K562 (cell line): ENCODE data around the gene PRSS12. TPM values are rescaled to one million over a fixed set of nuclear protein-coding genes. Genes with fewer than 3 reads are reported as not detected.

Source experiments
- ATAC-seq: fragments of 200-7000 bp; cut with Tn5 transposase; 3 replicates; pipeline ENCODE4 v1.9.1; 2020; ENCODE audit warnings: moderate library complexity
- BruUV-seq: library from RNA; stranded (reverse); fragments of 400-500 nt; replicated peaks from 2 replicates; lab custom pipeline; 2021; lab: Mats Ljungman, UMichigan
- CTCF ChIA-PET: fragments of 300-600 bp; formaldehyde crosslinking; extraction: SDS; loops from one replicate; lab custom pipeline; 2021; ENCODE audit warnings: low intra/inter-chr PET ratio; lab: Yijun Ruan, JAX
- POLR2A ChIA-PET: fragments of 300-600, 350-650 bp; sonication (Branson Sonifier 250); formaldehyde crosslinking; extraction: SDS; loops from one replicate; lab custom pipeline; 2021; ENCODE audit warnings: antibody characterized with exemption, inconsistent platforms; lab: Yijun Ruan, JAX
- DNase-seq, 4 experiments: peaks; one replicate each; pipeline versions ENCODE4 v3.0.0 to v3.0.0-alpha.2; 2011 to 2018; ENCODE audit warnings: low spot score in 3 of 4, mixed read lengths in 3 of 4; ENCODE audit errors: extremely low read depth in 1 of 4
- FAIRE-seq: peaks from 2 replicates; lab custom pipeline; 2011; peaks lifted over from hg19 to GRCh38; lab: Jason Lieb, UNC
- H2AFZ ChIP-seq: 2 replicates; pipeline ENCODE4 v1.6.0; 2011; ENCODE audit warnings: low read depth, low read length, control low read depth, inconsistent platforms
- H3K27ac ChIP-seq: fragments of 200-600 bp; 3 replicates; pipeline ENCODE4 v1.8.0; 2011; ENCODE audit warnings: low read depth, mild to moderate bottlenecking, control low read depth, inconsistent platforms, low read length, moderate library complexity, mixed read lengths; ENCODE audit errors: extremely low read depth
- H3K27me3 ChIP-seq, 2 experiments: fragments of 300-600 bp in 1 of 2; 2 replicates in 1 of 2; 3 replicates in 1 of 2; pipeline versions ENCODE4 v1.6.0 to v1.8.0; 2011; ENCODE audit warnings: inconsistent platforms in 2 of 2, low read length in 2 of 2, mild to moderate bottlenecking in 1 of 2, mixed read lengths in 1 of 2, moderate library complexity in 1 of 2; ENCODE audit not compliant: control insufficient read depth in 2 of 2, insufficient read depth in 2 of 2
- H3K36me3 ChIP-seq: fragments of 300-600 bp; 3 replicates; pipeline ENCODE4 v1.8.0; 2011; ENCODE audit warnings: mild to moderate bottlenecking, low read length, inconsistent platforms; ENCODE audit not compliant: control insufficient read depth, insufficient read depth
- H3K4me1 ChIP-seq, 2 experiments: fragments of 200-600 bp in 1 of 2; replicated peaks in 1 of 2; 2 replicates in 1 of 2; 3 replicates in 1 of 2; pipeline versions ENCODE4 v1.5.1 to v1.8.0; 2011; ENCODE audit warnings: inconsistent platforms in 2 of 2, low read length in 2 of 2, mild to moderate bottlenecking in 1 of 2, mixed read lengths in 1 of 2, moderate library complexity in 1 of 2; ENCODE audit not compliant: control insufficient read depth in 2 of 2, insufficient read depth in 2 of 2
- H3K4me2 ChIP-seq: 2 replicates; pipeline ENCODE4 v1.6.1; 2011; ENCODE audit warnings: low read length, control low read depth, inconsistent platforms, mixed read lengths; ENCODE audit not compliant: insufficient read depth
- H3K4me3 ChIP-seq: fragments of 200-600 bp; sonication (generic), shearing (Covaris generic); 2 replicates; pipeline ENCODE4 v1.5.1; 2016; ENCODE audit warnings: control low read depth, inconsistent platforms
- H3K79me2 ChIP-seq: fragments of 200-600 bp; 3 replicates; pipeline ENCODE4 v1.8.0; 2011; ENCODE audit warnings: low read length, inconsistent platforms; ENCODE audit not compliant: control insufficient read depth, insufficient read depth
- H3K9ac ChIP-seq, 2 experiments: 2 replicates each; pipeline versions ENCODE4 v1.6.0 to v1.6.1; 2011; ENCODE audit warnings: low read depth in 2 of 2, low read length in 2 of 2, control low read depth in 1 of 2, inconsistent platforms in 1 of 2, mild to moderate bottlenecking in 1 of 2, mixed read lengths in 1 of 2; ENCODE audit not compliant: insufficient read depth in 1 of 2
- H3K9me1 ChIP-seq: one replicate; pipeline ENCODE4 v1.6.0; 2011; ENCODE audit warnings: inconsistent platforms, mild to moderate bottlenecking, low read length, moderate library complexity; ENCODE audit not compliant: control insufficient read depth, insufficient read depth
- H3K9me3 ChIP-seq: replicated peaks from 2 replicates; pipeline ENCODE4 v1.5.1; 2011; ENCODE audit warnings: low read depth, low read length, inconsistent platforms; ENCODE audit not compliant: control insufficient read depth, insufficient read depth
- H4K20me1 ChIP-seq: replicated peaks from 2 replicates; pipeline ENCODE4 v1.6.1; 2011; ENCODE audit warnings: low read length, inconsistent platforms, mixed read lengths; ENCODE audit not compliant: control insufficient read depth, insufficient read depth
- CEBPG ChIP-seq, 3 experiments: fragments of 200-800 bp in 1 of 3; sonication (Bioruptor generic) in 1 of 3; sonication (generic) in 1 of 3; formaldehyde crosslinking in 1 of 3; IDR thresholded peaks in 2 of 3; conservative IDR thresholded peaks in 1 of 3; 2 replicates each; pipeline versions ENCODE4 v1.6.1 to v1.8.0; 2016 to 2022; ENCODE audit warnings: missing compliant biosample characterization in 2 of 3, missing genetic modification characterization in 2 of 3, mild to moderate bottlenecking in 1 of 3, missing genetic modification reagents in 1 of 3
- CTCFL ChIP-seq: IDR thresholded peaks from 2 replicates; pipeline ENCODE4 v1.6.1; 2011; ENCODE audit warnings: borderline replicate concordance, low read depth, mild to moderate bottlenecking, moderate library complexity, low read length; ENCODE audit not compliant: insufficient read depth, poor library complexity, severe bottlenecking
- KAT8 ChIP-seq: fragments of 450-650 bp; IDR thresholded peaks from 2 replicates; pipeline ENCODE4 v1.6.1; 2016; ENCODE audit warnings: low read depth, mild to moderate bottlenecking
- MITF ChIP-seq: IDR thresholded peaks from 2 replicates; pipeline ENCODE4 v1.6.1; 2014; ENCODE audit warnings: antibody characterized with exemption
- TOE1 ChIP-seq, 2 experiments: fragments of 450-650 bp in 1 of 2; sonication (generic) in 1 of 2; formaldehyde crosslinking in 1 of 2; IDR thresholded peaks; 2 replicates each; pipeline versions ENCODE4 v1.7.1 to v1.8.0; 2016 to 2022; ENCODE audit warnings: borderline replicate concordance in 2 of 2, mild to moderate bottlenecking in 2 of 2, antibody characterized with exemption in 1 of 2, inconsistent platforms in 1 of 2, low read depth in 1 of 2, missing genetic modification reagents in 1 of 2, moderate library complexity in 1 of 2
- ZNF395 ChIP-seq: fragments of 200-800 bp; sonication (Bioruptor generic); IDR thresholded peaks from 2 replicates; pipeline ENCODE4 v1.6.1; 2017; ENCODE audit warnings: missing genetic modification characterization, missing compliant biosample characterization
- WGBS: fragments of 100-300 bp; shearing (Covaris generic); methylation state at CpG from one replicate; pipeline ENCODE4 v1.1.6; 2016; ENCODE audit warnings: low coverage, mixed read lengths; ENCODE audit not compliant: insufficient coverage; ENCODE audit errors: missing lambda C conversion rate; 5-methylcytosine and 5-hydroxymethylcytosine counted together
- in situ Hi-C: fragments of 300-500 bp; cut with MboI; formaldehyde crosslinking; loops from 4 replicates; pipeline ENCODE4 v1.15.0; 2018; ENCODE audit warnings: inconsistent platforms, mixed read lengths
- intact Hi-C: fragments of 100-400 bp; cut with micrococcal nuclease; formaldehyde crosslinking; loops from 2 replicates; pipeline ENCODE4 v1.14.2; 2022
- polyA plus RNA-seq, 8 experiments: library from polyadenylated mRNA; depleted of rRNA in 4 of 8; stranded (reverse) in 5 of 8; unstranded in 3 of 8; fragments of >200 nt; fragmentation: Nextera tagmentation in 2 of 8; fragmentation: Illumina TruSeq in 1 of 8; extraction: Ambion mirVana in 2 of 8; extraction: Trizol in 1 of 8; gene quantifications; 2 replicates each; pipeline versions ENCODE4 v1.2.1 to v1.2.3, GENCODE V29; 2011 to 2014; ENCODE audit warnings: inconsistent platforms in 1 of 8, missing spikeins in 1 of 8
- total RNA-seq, 7 experiments: library from RNA; depleted of rRNA in 6 of 7; stranded (reverse); fragments of >200 nt in 6 of 7; fragmentation: Illumina TruSeq in 2 of 7; extraction: Trizol in 2 of 7; gene quantifications; 2 replicates each; pipeline versions ENCODE4 v1.2.1 to v1.2.3, GENCODE V29; 2011 to 2021; ENCODE audit warnings: low replicate concordance in 1 of 7
- TF ChIP-seq, protein P1 (sequence below): fragments of 250-450 bp; sonication (Bioruptor Pico); IDR thresholded peaks from 2 replicates; pipeline ENCODE4 v1.5.1; 2021; ENCODE audit warnings: mild to moderate bottlenecking

Gene PRSS12
- total and polyA plus RNA-seq, 9 of the 15 experiments (the other 6 are each of a cell fraction or from before 2014, with no cell fraction given) = 0.06 to 0.11 (median 0.09) TPM; not detected in 6

DNA sequence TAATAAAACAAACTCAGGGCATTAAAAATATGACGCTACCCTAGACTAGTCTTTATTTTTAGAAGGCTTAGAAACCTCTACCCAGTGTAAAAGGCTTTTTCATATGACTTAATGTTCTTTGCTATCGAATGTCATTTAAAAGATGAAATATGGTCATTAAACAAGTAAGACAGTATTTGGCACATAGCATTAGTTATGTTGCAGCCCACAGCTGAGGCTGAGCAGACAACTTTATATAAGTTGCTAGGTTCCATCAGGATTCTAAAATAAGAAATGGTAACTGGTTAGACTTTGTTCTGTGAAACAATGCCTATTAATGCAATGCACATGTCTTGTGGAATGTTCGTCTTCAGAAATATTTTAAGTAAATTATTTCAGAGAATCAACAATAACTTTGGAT is 10.4 kb upstream of the PRSS12 start:
- Histone ChIP-seq H4K20me1 (no peaks in the 10 kb centered on the region), H3K4me2 (no peak overlapping the region), H3K9ac (no peak overlapping the region), H3K27ac (no peak overlapping the region), H2AFZ (no peak overlapping the region), H3K9me3 (no peaks in the 10 kb centered on the region), H3K36me3 (no peaks in the 10 kb centered on the region), H3K4me3 (no peak overlapping the region), H3K9me1 (no peaks in the 10 kb centered on the region), H3K79me2 (no peaks in the 10 kb centered on the region), H3K27me3 (no peaks in the 10 kb centered on the region), H3K4me1 (no peaks in the 10 kb centered on the region)
- CTCF ChIA-PET = no interaction called here
- ATAC-seq = no peak
- POLR2A ChIA-PET = no interaction called here
- TF ChIP-seq CTCFL (no peak), KAT8 (no peak)
- 2% methylated on average over 3 of the region's 3 CpGs for WGBS
- intact Hi-C loops = no loop called here
- in situ Hi-C loops = no loop called here
- FAIRE-seq = no peak
- DNase-seq = no peak
- BruUV-seq = no TSS peak

DNA sequence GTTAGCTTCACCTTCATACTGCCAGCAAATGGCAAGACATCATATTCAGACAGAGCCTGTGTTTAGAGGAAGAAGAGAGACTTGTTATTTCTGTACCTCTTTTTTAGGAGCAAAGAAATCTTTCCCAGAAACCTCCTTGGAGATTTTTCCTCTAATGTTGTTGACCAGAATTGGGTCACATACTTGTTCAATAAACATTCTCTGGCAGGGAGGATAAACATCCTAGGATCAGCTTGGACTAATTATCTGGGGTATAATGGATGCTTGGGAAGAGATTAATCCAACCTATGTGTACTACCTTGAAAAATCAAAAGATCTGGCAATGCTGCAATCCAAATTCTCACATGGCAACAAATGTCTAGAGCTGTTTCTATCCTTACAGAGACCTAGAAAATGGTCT is 8.4 kb upstream of the PRSS12 start:
- Histone ChIP-seq H3K9me1 (no peaks in the 10 kb centered on the region), H3K79me2 (no peaks in the 10 kb centered on the region), H3K36me3 (no peaks in the 10 kb centered on the region), H3K27me3 (peaks cover 0 to 2% of the 10 kb centered on the region in 2 experiments; a peak in 1 of 5 replicates), H3K4me1 (no peaks in the 10 kb centered on the region), H3K4me2 (no peak overlapping the region), H3K9me3 (no peaks in the 10 kb centered on the region), H3K27ac (no peak overlapping the region), H3K9ac (no peak overlapping the region), H2AFZ (no peak overlapping the region), H4K20me1 (no peaks in the 10 kb centered on the region), H3K4me3 (no peak overlapping the region)
- POLR2A ChIA-PET = no interaction called here
- intact Hi-C loops = no loop called here
- TF ChIP-seq CEBPG (CRISPR knock-in tag; IDR thresholded peaks at IDR 0.05) = no peak
- TF ChIP-seq CEBPG (tag; conservative IDR thresholded peaks at IDR 0.05 in 1 of 2, IDR thresholded peaks at IDR 0.05 in 1 of 2) = no peak
- no peak for TF ChIP-seq TOE1 (IDR thresholded peaks at IDR 0.05; ENCODE audit: borderline replicate concordance)
- TF ChIP-seq TOE1 (CRISPR knock-in tag; IDR thresholded peaks at IDR 0.05; ENCODE audit: borderline replicate concordance, low read depth) = no peak
- TF ChIP-seq ZNF395 (CRISPR knock-in tag) = no peak
- TF ChIP-seq, protein P1, sequence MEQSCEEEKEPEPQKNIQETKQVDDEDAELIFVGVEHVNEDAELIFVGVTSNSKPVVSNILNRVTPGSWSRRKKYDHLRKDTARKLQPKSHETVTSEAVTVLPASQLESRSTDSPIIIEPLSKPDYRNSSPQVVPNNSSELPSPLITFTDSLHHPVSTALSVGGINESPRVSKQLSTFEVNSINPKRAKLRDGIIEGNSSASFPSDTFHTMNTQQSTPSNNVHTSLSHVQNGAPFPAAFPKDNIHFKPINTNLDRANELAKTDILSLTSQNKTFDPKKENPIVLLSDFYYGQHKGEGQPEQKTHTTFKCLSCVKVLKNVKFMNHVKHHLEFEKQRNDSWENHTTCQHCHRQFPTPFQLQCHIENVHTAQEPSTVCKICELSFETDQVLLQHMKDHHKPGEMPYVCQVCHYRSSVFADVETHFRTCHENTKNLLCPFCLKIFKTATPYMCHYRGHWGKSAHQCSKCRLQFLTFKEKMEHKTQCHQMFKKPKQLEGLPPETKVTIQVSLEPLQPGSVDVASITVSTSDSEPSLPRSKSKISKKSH (CRISPR knock-in tag) = no peak
- TF ChIP-seq MITF = no peak
- no TSS peak for BruUV-seq
- no peak for ATAC-seq
- no peak for FAIRE-seq
- in situ Hi-C loops = no loop called here
- CTCF ChIA-PET = no interaction called here
- DNase-seq = no peak
